Dedifferentiated amniotic fluid mesenchymal stem cell (primary cell): ENCODE measurements around the gene CDKN2B-AS1.
"Not testable (repeated sequence)": the region's sequence is repeated elsewhere in the genome, so short reads cannot be mapped to it uniquely, and the experiment has no call there.

ENCODE experiments used
- DNase-seq: peaks from one replicate; pipeline ENCODE4 v3.0.0-alpha.2; 2016; ENCODE audit errors: extremely low spot score

CDKN2B-AS1 gene

GRCh38 chr9:22043928-22044327 lies 49.3 kb downstream of the CDKN2B-AS1 start:
- no peak for DNase-seq

- peak; percentile 60 for DNase-seq
Measured at GRCh38 chr9:22044583-22044982, 50.0 kb downstream of the CDKN2B-AS1 start.

GRCh38 chr9:22045423-22045822 lies 50.8 kb downstream of the CDKN2B-AS1 start:
- DNase-seq, result no peak

- DNase-seq, result no peak
Measured at GRCh38 chr9:22046243-22046885, 51.8 kb downstream of the CDKN2B-AS1 start.

GRCh38 chr9:22047596-22047995 lies 53.0 kb downstream of the CDKN2B-AS1 start:
- DNase-seq, result no peak

GRCh38 chr9:22049411-22049810 lies 54.8 kb downstream of the CDKN2B-AS1 start:
- DNase-seq, result no peak

GRCh38 chr9:22050924-22051323 lies 56.3 kb downstream of the CDKN2B-AS1 start:
- no peak for DNase-seq

- peak; percentile 84 for DNase-seq
Measured at GRCh38 chr9:22052376-22052945, 57.9 kb downstream of the CDKN2B-AS1 start.

- no peak for DNase-seq
Measured at GRCh38 chr9:22053178-22053577, 58.6 kb downstream of the CDKN2B-AS1 start.

- DNase-seq, result no peak
Measured at GRCh38 chr9:22054076-22054475, 59.5 kb downstream of the CDKN2B-AS1 start.

GRCh38 chr9:22054529-22054928 lies 59.9 kb downstream of the CDKN2B-AS1 start:
- no peak for DNase-seq

GRCh38 chr9:22055090-22055489 lies 60.5 kb downstream of the CDKN2B-AS1 start:
- no peak for DNase-seq

GRCh38 chr9:22056402-22056801 lies 61.8 kb downstream of the CDKN2B-AS1 start:
- no peak for DNase-seq

GRCh38 chr9:22057972-22058371 lies 63.4 kb downstream of the CDKN2B-AS1 start:
- not testable (repeated sequence) for DNase-seq

GRCh38 chr9:22060831-22061383 lies 66.3 kb downstream of the CDKN2B-AS1 start:
- no peak for DNase-seq

GRCh38 chr9:22064957-22065356 lies 70.4 kb downstream of the CDKN2B-AS1 start:
- no peak for DNase-seq

- DNase-seq, result no peak
Measured at GRCh38 chr9:22065431-22066200, 71.0 kb downstream of the CDKN2B-AS1 start.

GRCh38 chr9:22067196-22067595 lies 72.6 kb downstream of the CDKN2B-AS1 start:
- no peak for DNase-seq

GRCh38 chr9:22068369-22068768 lies 73.8 kb downstream of the CDKN2B-AS1 start:
- no peak for DNase-seq

GRCh38 chr9:22073349-22073748 lies 78.8 kb downstream of the CDKN2B-AS1 start:
- DNase-seq, result no peak

GRCh38 chr9:22078081-22078480 lies 83.5 kb downstream of the CDKN2B-AS1 start:
- no peak for DNase-seq

GRCh38 chr9:22079873-22080341 lies 85.3 kb downstream of the CDKN2B-AS1 start:
- no peak for DNase-seq
